GM12891 (cell line): ENCODE results near the gene LEMD1.

Experiments
- PAX5 ChIP-seq: IDR thresholded peaks from 2 replicates; pipeline ENCODE4 v1.6.1; 2011; ENCODE audit warnings: low read length, moderate library complexity, mild to moderate bottlenecking; ENCODE audit not compliant: insufficient read depth, severe bottlenecking
- POLR2A ChIP-seq: IDR thresholded peaks from 2 replicates; pipeline ENCODE4 v1.6.1; 2011; ENCODE audit warnings: low read depth, low read length, control low read depth
- POLR2AphosphoS5 ChIP-seq: IDR thresholded peaks from 2 replicates; pipeline ENCODE4 v1.6.1; 2011; ENCODE audit warnings: low read depth, low read length, control low read depth

DNA sequence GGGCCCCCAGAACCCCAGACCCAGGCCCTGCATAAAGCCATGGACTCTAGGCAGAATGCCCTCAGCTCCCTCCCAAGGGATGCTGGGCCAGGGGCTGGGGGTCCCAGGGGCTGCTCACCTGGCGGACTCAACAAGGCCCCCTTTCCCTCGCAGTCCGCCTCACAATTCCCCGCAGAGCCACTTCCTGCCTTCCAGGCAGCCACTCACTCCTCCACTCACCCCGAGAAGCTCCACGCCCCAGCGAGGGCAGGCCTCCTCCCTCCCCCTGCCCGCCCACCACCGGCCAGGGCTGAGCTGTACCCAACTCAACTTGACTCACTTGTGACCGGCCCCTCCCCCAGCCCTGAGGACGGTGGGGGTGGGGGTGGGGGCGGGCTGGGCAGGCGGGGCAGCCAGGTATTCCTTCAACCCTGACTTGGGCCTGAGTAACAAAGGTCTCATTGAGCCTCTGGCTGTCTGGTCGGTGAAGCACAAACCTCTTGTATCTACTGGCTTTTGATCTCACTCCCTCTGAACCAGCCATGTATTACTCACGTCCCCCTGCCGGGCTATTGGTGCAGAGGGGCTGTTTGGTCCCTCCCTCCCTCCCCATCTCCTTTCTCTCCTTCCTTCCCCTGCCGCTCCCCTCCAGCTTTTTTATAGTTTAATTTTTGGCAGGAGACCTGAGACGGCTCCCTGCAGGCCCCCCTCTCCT is 28.0 kb upstream of the LEMD1 start:
- no peak for TF ChIP-seq POLR2A
- TF ChIP-seq POLR2AphosphoS5 = no peak
- no peak for TF ChIP-seq PAX5
